ENCODE results near the gene UNC45A. TPM values are rescaled to one million over a fixed set of nuclear protein-coding genes. Genes with fewer than 3 reads are reported as not detected.

Gene UNC45A
- total and polyA plus RNA-seq, 7 donors = 28.8 to 63.5 (median 50.4) TPM

- no peak overlapping the region for H3K4me3 ChIP-seq
- H3K27ac ChIP-seq = no peak overlapping the region
- TF ChIP-seq CTCF (IDR thresholded peaks at IDR 0.05) = no peak
- no peak for TF ChIP-seq POLR2A (IDR thresholded peaks at IDR 0.05)
- H3K27me3 ChIP-seq = no peaks in the 10 kb centered on the region
- intact Hi-C loops (cut with DNase I) = no loop called here
- no peak for DNase-seq
- no peaks in the 10 kb centered on the region for H3K36me3 ChIP-seq
- peaks cover 0 to 1% (median under 1%) of the 10 kb centered on the region in 4 donors for H3K4me1 ChIP-seq
- no peaks in the 10 kb centered on the region for H3K9me3 ChIP-seq
- 58 to 63% methylated on average over 6 of the region's 6 CpGs for whole genome bisulfite sequencing, 2 donors
Observed at GRCh38 chr15:90988296-90988695, 53.2 kb downstream of the UNC45A start.

- no peak for TF ChIP-seq POLR2AphosphoS5 (IDR thresholded peaks at IDR 0.05)
- no peak for TF ChIP-seq EP300 (IDR thresholded peaks at IDR 0.05)
- no peak for TF ChIP-seq CTCF (IDR thresholded peaks at IDR 0.05)
- TF ChIP-seq POLR2A (IDR thresholded peaks at IDR 0.05) = no peak
- WGBS, 2 donors = 83 to 91% methylated on average over 7 of the region's 7 CpGs
- Histone ChIP-seq H3K9me3 (no peaks in the 10 kb centered on the region), H3K27me3 (no peaks in the 10 kb centered on the region), H3K36me3 (no peaks in the 10 kb centered on the region), H3K4me1 (peaks cover 0 to 10% (median 7%) of the 10 kb centered on the region in 4 donors), H3K27ac (no peak overlapping the region), H3K4me3 (no peak overlapping the region)
- intact Hi-C loops (cut with DNase I) = no loop called here
- DNase-seq = no peak
Observed at GRCh38 chr15:90989040-90989768, 54.1 kb downstream of the UNC45A start.

- Histone ChIP-seq H3K36me3 (no peaks in the 10 kb centered on the region), H3K4me1 (peaks cover 0 to 11% (median 7%) of the 10 kb centered on the region in 4 donors), H3K9me3 (no peaks in the 10 kb centered on the region), H3K4me3 (no peak overlapping the region), H3K27me3 (no peaks in the 10 kb centered on the region), H3K27ac (no peak overlapping the region)
- TF ChIP-seq CTCF (IDR thresholded peaks at IDR 0.05) (no peak), POLR2A (IDR thresholded peaks at IDR 0.05) (no peak), POLR2AphosphoS5 (IDR thresholded peaks at IDR 0.05) (no peak), EP300 (IDR thresholded peaks at IDR 0.05) (no peak)
- DNase-seq = no peak
- intact Hi-C loops (cut with DNase I) = no loop called here
- WGBS, 2 donors = 96 to 97% methylated on average over 4 of the region's 4 CpGs
Observed at GRCh38 chr15:90990446-90990845, 55.4 kb downstream of the UNC45A start.

GRCh38 chr15:90991587-90992285 lies 56.7 kb downstream of the UNC45A start:
- Histone ChIP-seq H3K36me3 (no peaks in the 10 kb centered on the region), H3K4me1 (peaks cover 0 to 11% (median 7%) of the 10 kb centered on the region in 4 donors), H3K4me3 (no peak overlapping the region), H3K27me3 (no peaks in the 10 kb centered on the region), H3K9me3 (no peaks in the 10 kb centered on the region), H3K27ac (no peak overlapping the region)
- intact Hi-C loops (cut with DNase I) = no loop called here
- no peak for DNase-seq
- WGBS, 2 donors = 94 to 96% methylated on average over 6 of the region's 6 CpGs
- TF ChIP-seq EP300 (IDR thresholded peaks at IDR 0.05) (no peak), POLR2AphosphoS5 (IDR thresholded peaks at IDR 0.05) (no peak), CTCF (IDR thresholded peaks at IDR 0.05) (no peak), POLR2A (IDR thresholded peaks at IDR 0.05) (no peak)
